OCI-LY7 (cell line): Measurements from ENCODE around the gene CCDC187.

Source experiments
- EZH2phosphoT487 ChIP-seq: fragments of 200-600 bp; sonication (generic); IDR thresholded peaks from 2 replicates; pipeline ENCODE4 v1.6.1; 2018; ENCODE audit warnings: low read depth, borderline replicate concordance, mild to moderate bottlenecking, mixed run types, antibody characterized with exemption, low read length, moderate library complexity, mixed read lengths
- TF ChIP-seq, protein P1 (sequence below): fragments of 200-600 bp; sonication (generic); conservative IDR thresholded peaks from 2 replicates; pipeline ENCODE4 v1.5.1; 2014; ENCODE audit warnings: mild to moderate bottlenecking, antibody characterized with exemption, low read length, moderate library complexity, mixed read lengths

DNA sequence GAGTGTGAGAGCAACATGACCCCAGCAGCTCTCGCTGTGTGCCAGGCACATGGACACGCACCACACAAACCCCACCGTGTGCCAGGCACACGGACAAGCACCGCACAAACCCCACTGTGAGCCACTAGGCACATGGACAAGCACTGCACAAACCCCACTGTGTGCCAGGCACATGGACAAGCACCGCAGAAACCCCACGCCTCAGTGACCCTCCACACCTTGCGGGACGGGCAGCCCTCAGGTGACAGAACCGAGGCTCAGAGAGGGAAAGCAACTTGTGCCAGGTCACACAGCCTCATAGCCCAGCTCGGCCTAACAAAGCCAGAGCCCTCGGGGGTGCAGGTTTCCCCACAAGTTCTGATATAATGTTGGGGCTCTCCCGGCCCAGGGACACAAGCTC, 21.5 kb upstream of the CCDC187 start:
- TF ChIP-seq, protein P1, sequence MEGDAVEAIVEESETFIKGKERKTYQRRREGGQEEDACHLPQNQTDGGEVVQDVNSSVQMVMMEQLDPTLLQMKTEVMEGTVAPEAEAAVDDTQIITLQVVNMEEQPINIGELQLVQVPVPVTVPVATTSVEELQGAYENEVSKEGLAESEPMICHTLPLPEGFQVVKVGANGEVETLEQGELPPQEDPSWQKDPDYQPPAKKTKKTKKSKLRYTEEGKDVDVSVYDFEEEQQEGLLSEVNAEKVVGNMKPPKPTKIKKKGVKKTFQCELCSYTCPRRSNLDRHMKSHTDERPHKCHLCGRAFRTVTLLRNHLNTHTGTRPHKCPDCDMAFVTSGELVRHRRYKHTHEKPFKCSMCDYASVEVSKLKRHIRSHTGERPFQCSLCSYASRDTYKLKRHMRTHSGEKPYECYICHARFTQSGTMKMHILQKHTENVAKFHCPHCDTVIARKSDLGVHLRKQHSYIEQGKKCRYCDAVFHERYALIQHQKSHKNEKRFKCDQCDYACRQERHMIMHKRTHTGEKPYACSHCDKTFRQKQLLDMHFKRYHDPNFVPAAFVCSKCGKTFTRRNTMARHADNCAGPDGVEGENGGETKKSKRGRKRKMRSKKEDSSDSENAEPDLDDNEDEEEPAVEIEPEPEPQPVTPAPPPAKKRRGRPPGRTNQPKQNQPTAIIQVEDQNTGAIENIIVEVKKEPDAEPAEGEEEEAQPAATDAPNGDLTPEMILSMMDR, result no peak
- no peak for TF ChIP-seq EZH2phosphoT487
